Stomach (tissue), 4 donors: ENCODE measurements around the gene STRN3.

Experiments
- EP300 ChIP-seq: sonication (generic); formaldehyde crosslinking; IDR thresholded peaks from one replicate; pipeline ENCODE4 v1.6.1; 2017; ENCODE audit warnings: antibody characterized with exemption
- POLR2A ChIP-seq, 4 donors: fragments of 450-650 bp; IDR thresholded peaks; one replicate each; pipeline ENCODE4 v1.6.1; 2016; ENCODE audit warnings: antibody characterized with exemption in 4 of 4, control low read depth in 2 of 4, mild to moderate bottlenecking in 1 of 4, moderate library complexity in 1 of 4
- POLR2AphosphoS5 ChIP-seq, 3 donors: sonication (generic); formaldehyde crosslinking; IDR thresholded peaks; one replicate each; pipeline ENCODE4 v1.6.1; 2016; ENCODE audit warnings: antibody characterized with exemption in 3 of 3
- TF ChIP-seq, protein P1 (sequence below), 7 experiments: fragments of 450-650 bp in 4 of 7; fragments of 200-600 bp in 3 of 7; sonication (generic) in 3 of 7; IDR thresholded peaks; one replicate each; pipeline ENCODE4 v1.5.1; 2016 to 2019; ENCODE audit warnings: antibody characterized with exemption in 7 of 7, control low read depth in 2 of 7, mild to moderate bottlenecking in 1 of 7

DNA sequence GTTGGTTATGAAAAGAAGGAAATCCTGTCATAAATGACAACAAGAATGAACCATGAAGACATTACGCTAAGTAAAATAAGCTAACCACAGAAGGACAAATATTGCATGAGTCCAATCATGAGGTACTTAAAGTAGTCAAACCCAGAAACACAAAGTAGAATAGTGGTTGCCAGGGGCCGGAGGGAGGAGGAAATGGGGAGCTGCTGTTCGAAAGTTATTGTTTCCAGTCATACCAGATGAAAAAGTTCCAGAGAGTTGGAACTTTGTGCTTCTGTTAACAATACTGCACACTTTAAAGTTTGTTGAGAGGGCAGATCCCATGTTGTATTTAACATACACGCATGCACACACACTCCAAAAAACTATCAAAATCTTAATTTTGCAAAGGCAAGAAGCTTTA, 82.5 kb downstream of the STRN3 start:
- TF ChIP-seq POLR2AphosphoS5 (IDR thresholded peaks at IDR 0.05) = no peak
- TF ChIP-seq, protein P1, sequence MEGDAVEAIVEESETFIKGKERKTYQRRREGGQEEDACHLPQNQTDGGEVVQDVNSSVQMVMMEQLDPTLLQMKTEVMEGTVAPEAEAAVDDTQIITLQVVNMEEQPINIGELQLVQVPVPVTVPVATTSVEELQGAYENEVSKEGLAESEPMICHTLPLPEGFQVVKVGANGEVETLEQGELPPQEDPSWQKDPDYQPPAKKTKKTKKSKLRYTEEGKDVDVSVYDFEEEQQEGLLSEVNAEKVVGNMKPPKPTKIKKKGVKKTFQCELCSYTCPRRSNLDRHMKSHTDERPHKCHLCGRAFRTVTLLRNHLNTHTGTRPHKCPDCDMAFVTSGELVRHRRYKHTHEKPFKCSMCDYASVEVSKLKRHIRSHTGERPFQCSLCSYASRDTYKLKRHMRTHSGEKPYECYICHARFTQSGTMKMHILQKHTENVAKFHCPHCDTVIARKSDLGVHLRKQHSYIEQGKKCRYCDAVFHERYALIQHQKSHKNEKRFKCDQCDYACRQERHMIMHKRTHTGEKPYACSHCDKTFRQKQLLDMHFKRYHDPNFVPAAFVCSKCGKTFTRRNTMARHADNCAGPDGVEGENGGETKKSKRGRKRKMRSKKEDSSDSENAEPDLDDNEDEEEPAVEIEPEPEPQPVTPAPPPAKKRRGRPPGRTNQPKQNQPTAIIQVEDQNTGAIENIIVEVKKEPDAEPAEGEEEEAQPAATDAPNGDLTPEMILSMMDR (IDR thresholded peaks at IDR 0.05) = no peak
- TF ChIP-seq POLR2A (IDR thresholded peaks at IDR 0.05) = no peak
- no peak for TF ChIP-seq EP300
